CD4-positive, CD25-positive, alpha-beta regulatory T cell (primary cell): Measurements from ENCODE around the gene TMEM126A. TPM values are rescaled to one million over a fixed set of nuclear protein-coding genes. Genes with fewer than 3 reads are reported as not detected.

ENCODE experiments used
- ATAC-seq, 2 donors: fragments of 150-1000 bp; cut with Tn5 transposase; one replicate each; pipeline ENCODE4 v1.10.0; 2021; ENCODE audit warnings: low read depth in 2 of 2, moderate number of reproducible peaks in 2 of 2, moderate library complexity in 1 of 2
- DNase-seq, 3 donors: peaks; one replicate each; pipeline versions ENCODE4 v3.0.0 to v3.0.0-alpha.2; 2012 to 2022; ENCODE audit warnings: mixed read lengths in 1 of 3
- H3K27ac ChIP-seq: one replicate; pipeline ENCODE4 v1.7.0; 2013; ENCODE audit warnings: mild to moderate bottlenecking, low read length; ENCODE audit not compliant: insufficient read depth, poor library complexity, severe bottlenecking
- H3K27me3 ChIP-seq: one replicate; pipeline ENCODE4 v1.7.0; 2013; ENCODE audit warnings: low read length; ENCODE audit not compliant: control insufficient read depth, insufficient read depth
- H3K36me3 ChIP-seq: one replicate; pipeline ENCODE4 v1.7.0; 2013; ENCODE audit warnings: mild to moderate bottlenecking, low read length, moderate library complexity; ENCODE audit not compliant: control insufficient read depth, insufficient read depth
- H3K4me1 ChIP-seq: 2 replicates; pipeline ENCODE4 v1.7.0; 2013; ENCODE audit warnings: mild to moderate bottlenecking, low read length; ENCODE audit not compliant: insufficient read depth, control insufficient read depth, poor library complexity, severe bottlenecking
- H3K4me3 ChIP-seq: one replicate; pipeline ENCODE4 v1.7.0; 2013; ENCODE audit warnings: low read depth, mild to moderate bottlenecking, low read length, moderate library complexity
- H3K9me3 ChIP-seq, 2 experiments: 1 replicate in 1 of 2; 2 replicates in 1 of 2; pipeline ENCODE4 v1.7.0; 2013; ENCODE audit warnings: low read length in 2 of 2, mild to moderate bottlenecking in 1 of 2, moderate library complexity in 1 of 2; ENCODE audit not compliant: control insufficient read depth in 2 of 2
- H3K27ac Mint-ChIP-seq, 3 donors: one replicate each; pipeline ENCODE4 v1.8.0; 2020 to 2022; ENCODE audit warnings: mild to moderate bottlenecking in 3 of 3, mixed read lengths in 3 of 3, moderate library complexity in 2 of 3
- H3K27me3 Mint-ChIP-seq: one replicate; pipeline ENCODE4 v1.8.0; 2022; ENCODE audit warnings: mild to moderate bottlenecking, mixed read lengths
- H3K36me3 Mint-ChIP-seq: one replicate; pipeline ENCODE4 v1.8.0; 2020; ENCODE audit warnings: mixed read lengths
- H3K4me1 Mint-ChIP-seq, 4 donors: one replicate each; pipeline ENCODE4 v1.8.0; 2020 to 2022; ENCODE audit warnings: mixed read lengths in 4 of 4, mild to moderate bottlenecking in 1 of 4
- H3K4me3 Mint-ChIP-seq, 4 donors: one replicate each; pipeline ENCODE4 v1.8.0; 2020 to 2022; ENCODE audit warnings: mild to moderate bottlenecking in 4 of 4, mixed read lengths in 4 of 4, moderate library complexity in 3 of 4
- H3K9me3 Mint-ChIP-seq, 7 donors: one replicate each; pipeline ENCODE4 v1.8.0; 2020 to 2022; ENCODE audit warnings: mixed read lengths in 7 of 7, mild to moderate bottlenecking in 3 of 7, moderate library complexity in 2 of 7
- polyA plus RNA-seq, 4 donors: library from polyadenylated mRNA; unstranded; fragments of 300-500 nt; fragmentation: Illumina TruSeq; gene quantifications; one replicate each; pipeline ENCODE4 v1.2.3, GENCODE V29; 2021
- total RNA-seq: library from RNA; stranded (reverse); gene quantifications from one replicate; pipeline ENCODE4 v1.2.3, GENCODE V29; 2022

Gene TMEM126A
- total and polyA plus RNA-seq, 5 donors from 2014 or later, result 22.3 to 78.7 (median 71.0) TPM

DNA sequence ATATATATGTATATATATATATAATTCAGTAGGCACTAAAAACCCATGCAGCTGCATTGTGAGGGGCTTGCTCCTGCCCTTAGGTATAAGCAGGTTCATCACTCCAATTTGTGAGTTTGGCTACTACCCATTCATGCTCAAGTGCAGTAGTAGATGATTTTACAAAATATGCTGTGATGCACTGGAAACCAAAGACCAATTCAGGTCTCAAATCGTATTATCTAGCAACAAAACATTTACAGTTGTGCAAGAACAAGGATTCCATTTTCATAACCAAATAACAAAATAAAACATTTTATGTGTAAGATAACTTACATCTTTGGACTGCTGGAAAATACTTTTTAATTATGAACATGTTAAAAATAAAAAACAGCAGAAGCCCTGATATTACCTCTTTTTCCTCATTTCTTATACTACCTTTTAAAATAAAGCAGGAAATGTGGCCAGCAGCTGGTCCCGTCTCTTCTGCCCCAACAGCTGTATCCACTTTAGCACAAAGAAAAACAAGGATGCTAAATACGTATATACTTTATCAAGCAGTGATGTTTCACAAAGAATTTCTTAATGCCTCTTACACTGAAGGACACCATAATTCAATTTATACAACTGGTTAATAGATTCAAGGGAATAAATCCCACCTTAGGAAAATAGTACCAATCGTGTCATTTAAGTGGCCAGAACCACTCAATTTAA, 14.4 kb downstream of the TMEM126A start:
- Histone ChIP-seq H3K36me3 (peaks cover 37% of the 10 kb centered on the region), H3K27me3 (no peaks in the 10 kb centered on the region), H3K9me3 (no peaks in the 10 kb centered on the region), H3K4me1 (peaks cover 35% of the 10 kb centered on the region), H3K4me3 (peak overlapping the region; percentile 95), H3K27ac (peak overlapping the region; percentile 98)
- Mint-ChIP-seq H3K9me3 (no peaks in the 10 kb centered on the region), H3K4me1 (peaks cover 34 to 62% (median 47%) of the 10 kb centered on the region in 4 donors), H3K4me3 (peak overlapping the region; percentile 63 to 99 (median 72)), H3K36me3 (peaks cover 24% of the 10 kb centered on the region), H3K27me3 (no peaks in the 10 kb centered on the region), H3K27ac (no peak overlapping the region)
- DNase-seq (no peak), ATAC-seq (no peak)

DNA sequence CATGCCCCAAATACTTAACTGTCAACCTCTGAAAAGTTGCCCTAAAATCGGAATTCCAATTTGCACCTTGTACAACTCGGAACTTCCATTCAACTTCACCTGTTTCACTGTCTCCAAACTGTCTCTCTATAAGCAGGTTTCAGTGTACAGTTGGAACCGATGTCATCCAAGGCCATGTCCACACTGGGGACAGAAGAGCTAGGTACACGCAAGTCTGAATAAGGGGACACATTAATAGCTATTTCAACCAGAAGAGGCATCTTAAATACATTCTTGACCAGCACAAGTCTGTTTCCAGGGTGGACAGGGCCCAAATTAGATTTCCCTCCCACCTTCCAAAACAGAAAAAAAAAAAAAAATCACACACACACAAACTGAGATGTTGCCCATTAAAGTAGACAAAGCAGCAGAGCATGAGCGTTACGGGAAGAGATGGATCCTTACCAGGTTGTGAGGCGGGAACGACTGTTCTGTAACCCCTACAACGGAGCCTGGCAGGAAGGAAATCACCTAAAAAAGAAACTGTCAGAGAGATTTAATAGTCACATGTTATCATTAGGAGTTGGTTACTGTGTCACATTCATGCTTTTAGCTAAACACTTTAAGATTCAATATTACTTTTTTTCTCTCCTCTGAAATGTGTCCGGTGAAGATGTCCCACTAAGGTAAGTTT, 15.4 kb downstream of the TMEM126A start:
- H3K4me1 Mint-ChIP-seq, result peaks cover 32 to 59% (median 47%) of the 10 kb centered on the region in 4 donors
- no peaks in the 10 kb centered on the region for H3K27me3 Mint-ChIP-seq
- Histone ChIP-seq H3K9me3 (no peaks in the 10 kb centered on the region), H3K4me1 (peaks cover 35% of the 10 kb centered on the region), H3K27me3 (no peaks in the 10 kb centered on the region), H3K36me3 (peaks cover 29% of the 10 kb centered on the region), H3K4me3 (peak overlapping the region; percentile 95), H3K27ac (peak overlapping the region; percentile 98)
- peaks cover 24% of the 10 kb centered on the region for H3K36me3 Mint-ChIP-seq
- no peaks in the 10 kb centered on the region for H3K9me3 Mint-ChIP-seq
- DNase-seq (peak in 1 of 3 donors; percentile 56), ATAC-seq (no peak)
- H3K27ac Mint-ChIP-seq, result peak overlapping the region; percentile 95 to 99 (median 99)
- peak overlapping the region; percentile 99 to 100 (median 100) for H3K4me3 Mint-ChIP-seq

DNA sequence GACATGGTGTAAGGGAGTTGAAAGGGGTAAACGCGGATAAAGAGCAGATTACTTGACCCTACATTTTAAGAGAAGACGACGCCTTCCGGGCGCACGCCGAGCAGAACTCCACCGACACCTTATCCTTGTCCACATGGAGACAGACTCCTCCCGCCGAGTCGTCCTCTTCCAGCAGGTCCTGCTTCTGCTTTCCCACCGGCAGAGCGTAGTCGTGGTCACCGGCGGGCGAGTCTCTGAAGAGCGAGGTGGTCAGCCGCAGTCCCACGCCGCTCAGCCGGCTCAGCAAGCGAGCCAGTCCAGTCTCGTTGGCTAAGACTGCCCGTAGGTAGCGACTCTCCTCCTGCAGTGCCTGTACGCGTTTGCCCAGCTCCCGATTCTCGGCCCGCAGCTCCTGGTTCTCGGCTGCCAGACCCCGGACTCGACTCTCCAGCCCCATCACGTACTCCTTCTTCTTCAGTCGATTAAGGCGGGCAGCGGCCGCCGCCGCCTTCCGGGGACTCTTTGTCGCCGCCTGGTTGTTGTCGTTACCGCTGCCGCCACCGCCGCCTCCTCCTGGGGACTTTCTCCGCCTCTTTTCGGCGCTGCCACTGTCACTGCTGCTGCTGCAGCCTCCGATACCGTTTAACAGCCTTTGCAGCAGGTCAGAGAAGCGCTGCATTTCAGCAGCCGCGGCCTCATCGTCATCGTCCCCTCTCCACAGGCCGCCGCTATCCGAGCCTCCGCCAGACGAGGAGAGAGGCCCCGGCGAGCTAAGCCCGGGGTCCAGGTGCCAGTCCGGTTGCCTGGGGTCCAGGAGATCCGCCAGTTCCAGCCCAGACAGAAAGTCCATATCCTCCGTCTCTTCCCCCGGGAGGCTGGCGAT, 16.2 kb downstream of the TMEM126A start:
- H3K4me3 ChIP-seq, result peak overlapping the region; percentile 95
- peaks cover 23% of the 10 kb centered on the region for H3K36me3 ChIP-seq
- peaks cover 35% of the 10 kb centered on the region for H3K4me1 ChIP-seq
- H3K9me3 ChIP-seq, result no peaks in the 10 kb centered on the region
- no peaks in the 10 kb centered on the region for H3K27me3 Mint-ChIP-seq
- no peaks in the 10 kb centered on the region for H3K9me3 Mint-ChIP-seq
- H3K27ac ChIP-seq, result peak overlapping the region; percentile 98
- DNase-seq (peak; percentile 84 to 92 (median 91)), ATAC-seq (peak; percentile 85)
- H3K36me3 Mint-ChIP-seq, result peaks cover 19% of the 10 kb centered on the region
- peaks cover 24 to 54% (median 44%) of the 10 kb centered on the region in 4 donors for H3K4me1 Mint-ChIP-seq
- peak overlapping the region; percentile 95 to 99 (median 99) for H3K27ac Mint-ChIP-seq
- peak overlapping the region; percentile 99 to 100 (median 100) for H3K4me3 Mint-ChIP-seq
- H3K27me3 ChIP-seq, result no peaks in the 10 kb centered on the region

DNA sequence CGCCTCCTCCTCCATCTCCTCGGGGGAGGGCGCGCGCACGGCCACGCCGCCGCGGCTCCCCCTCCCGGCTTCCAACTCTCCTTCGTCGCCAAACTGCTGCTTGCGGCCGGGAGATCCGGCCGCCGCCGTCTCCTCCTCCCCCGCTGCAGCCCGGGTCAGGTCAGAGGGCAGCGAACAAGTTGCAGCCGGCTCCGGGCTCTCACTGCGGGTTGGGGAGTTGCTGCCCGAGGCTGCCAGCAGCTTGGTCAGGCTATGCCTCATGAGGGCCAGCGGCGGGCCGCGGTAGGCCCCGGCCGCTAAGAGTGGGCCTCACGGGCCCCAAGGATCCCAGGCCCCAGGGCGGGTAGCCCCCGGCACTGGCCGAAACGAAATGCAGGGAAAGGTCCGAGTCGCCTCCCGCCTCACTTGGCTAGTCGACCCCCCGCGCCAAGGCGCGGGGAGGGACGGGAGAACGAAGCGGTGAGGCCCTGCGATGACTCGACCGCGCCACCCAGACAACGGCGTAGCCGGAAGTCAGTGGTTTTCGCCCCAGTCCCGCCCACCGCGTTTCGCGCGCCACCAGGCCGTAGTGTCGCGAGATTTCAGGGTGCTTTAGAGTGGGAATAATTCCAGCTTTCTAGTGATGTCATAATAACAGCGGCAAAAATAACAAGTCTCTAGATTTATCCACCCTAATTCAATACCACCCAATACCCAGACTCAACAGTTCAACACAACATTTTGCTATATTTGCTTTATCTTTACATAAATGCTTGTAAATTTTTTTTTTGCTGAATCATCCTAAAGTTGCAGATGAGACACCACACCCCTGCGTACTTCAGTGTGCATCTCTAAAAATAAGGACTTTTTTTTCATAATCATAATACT, 17.1 kb downstream of the TMEM126A start, which contains the start of gene CREBZF:
Gene CREBZF, minus strand, starts transcription at position 515 of the 867 bp plus-strand sequence. Its CDS starts 254 bp downstream, at position 261.
- Mint-ChIP-seq H3K27ac (peak within 1 kb of the TSS; percentile 95 to 99 (median 99)), H3K36me3 (peaks cover 17% of the 10 kb centered on the region), H3K27me3 (no peaks in the 10 kb centered on the region), H3K4me3 (peak within 1 kb of the TSS; percentile 99 to 100 (median 100)), H3K9me3 (no peaks in the 10 kb centered on the region), H3K4me1 (peaks cover 18 to 46% (median 37%) of the 10 kb centered on the region in 4 donors)
- Histone ChIP-seq H3K36me3 (peaks cover 15% of the 10 kb centered on the region), H3K4me1 (peaks cover 34% of the 10 kb centered on the region), H3K9me3 (no peaks in the 10 kb centered on the region), H3K27me3 (no peaks in the 10 kb centered on the region), H3K4me3 (peak within 1 kb of the TSS; percentile 95), H3K27ac (peak within 1 kb of the TSS; percentile 98)
- ATAC-seq, result peak; percentile 73 to 75
- DNase-seq, result peak; percentile 86 to 95 (median 91)

DNA sequence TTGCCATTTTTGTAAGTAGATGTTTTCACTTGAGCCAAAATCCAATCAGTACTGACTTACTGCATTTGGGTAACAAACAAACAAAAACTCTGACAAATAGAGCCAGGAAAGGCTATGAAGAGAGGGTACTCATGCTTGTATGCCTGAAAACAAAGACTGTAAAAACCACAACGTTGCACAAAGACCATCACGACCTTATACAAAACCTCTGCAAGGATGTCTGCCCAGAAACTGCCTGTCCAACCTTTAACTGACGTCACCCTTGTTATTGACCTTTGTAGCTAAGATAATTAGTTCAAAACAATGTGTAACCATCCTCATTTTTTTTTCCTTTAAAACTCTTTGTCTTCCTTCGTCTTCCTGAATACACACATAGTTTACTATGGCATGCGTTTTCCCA, 18.0 kb downstream of the TMEM126A start:
- no peaks in the 10 kb centered on the region for H3K9me3 Mint-ChIP-seq
- Histone ChIP-seq H3K27ac (peak overlapping the region; percentile 98), H3K4me3 (peak overlapping the region; percentile 95)

DNA sequence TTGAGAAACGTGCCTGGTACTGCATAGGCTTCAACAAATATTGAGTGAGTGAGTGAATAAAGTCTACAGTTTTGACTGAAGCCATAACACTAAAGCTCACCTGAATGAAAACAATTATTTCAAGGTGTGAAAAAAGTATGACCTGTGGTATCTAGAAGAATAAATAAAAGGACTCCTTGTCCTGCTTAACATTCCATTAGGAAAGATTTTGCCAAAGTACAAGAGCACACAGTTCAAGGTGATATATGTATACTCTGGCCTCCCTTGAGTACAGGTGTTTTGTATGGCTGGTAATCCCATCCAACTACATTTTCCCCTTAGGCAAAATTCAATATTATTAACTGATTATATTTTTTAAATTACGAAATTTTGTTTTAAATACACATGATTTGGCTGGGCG, 18.9 kb downstream of the TMEM126A start:
- Mint-ChIP-seq H3K4me3 (peak overlapping the region in 1 of 4 donors; percentile 21), H3K9me3 (no peaks in the 10 kb centered on the region), H3K27me3 (no peaks in the 10 kb centered on the region), H3K4me1 (peaks cover 0 to 29% (median 20%) of the 10 kb centered on the region in 4 donors), H3K27ac (peak overlapping the region in 1 of 3 donors; percentile 99), H3K36me3 (peaks cover 3% of the 10 kb centered on the region)
- H3K27ac ChIP-seq, result no peak overlapping the region
- no peaks in the 10 kb centered on the region for H3K27me3 ChIP-seq
- DNase-seq (no peak), ATAC-seq (no peak)
- peaks cover 20% of the 10 kb centered on the region for H3K4me1 ChIP-seq
- no peak overlapping the region for H3K4me3 ChIP-seq
- no peaks in the 10 kb centered on the region for H3K9me3 ChIP-seq
- no peaks in the 10 kb centered on the region for H3K36me3 ChIP-seq

More for the DNA sequence above, 18.0 kb downstream of the TMEM126A start:
- Histone ChIP-seq H3K27me3 (no peaks in the 10 kb centered on the region), H3K4me1 (peaks cover 28% of the 10 kb centered on the region), H3K36me3 (peaks cover 6% of the 10 kb centered on the region), H3K9me3 (no peaks in the 10 kb centered on the region)
- Mint-ChIP-seq H3K27ac (peak overlapping the region; percentile 93 to 99 (median 99)), H3K4me1 (peaks cover 9 to 37% (median 29%) of the 10 kb centered on the region in 4 donors), H3K27me3 (no peaks in the 10 kb centered on the region), H3K4me3 (peak overlapping the region; percentile 99 to 100 (median 100)), H3K36me3 (peaks cover 11% of the 10 kb centered on the region)
- ATAC-seq, result no peak
- no peak for DNase-seq
